ENCODE measurements around the gene VANGL1. TPM values are rescaled to one million over a fixed set of nuclear protein-coding genes. Genes with fewer than 3 reads are reported as not detected.

The VANGL1 gene
- total and polyA plus RNA-seq, 8 donors = 12.7 to 18.9 (median 14.9) TPM

GRCh38 chr1:115656461-115657077 is 14.8 kb downstream of the VANGL1 start:
- Histone ChIP-seq H3K27ac (no peak overlapping the region), H3K9me3 (no peaks in the 10 kb centered on the region), H3K4me3 (no peak overlapping the region), H3K27me3 (no peaks in the 10 kb centered on the region), H3K36me3 (peaks cover 0 to 14% of the 10 kb centered on the region in 2 donors), H3K4me1 (peaks cover 0 to 14% of the 10 kb centered on the region in 2 donors)
- no peak for TF ChIP-seq CTCF (IDR thresholded peaks at IDR 0.05)
- DNase-seq = no peak
- intact Hi-C loops (cut with DNase I) = no loop called here
- no peak for ATAC-seq

GRCh38 chr1:115658646-115659045 is 16.9 kb downstream of the VANGL1 start:
- no peak for DNase-seq
- H3K27ac ChIP-seq = no peak overlapping the region
- no peak for ATAC-seq
- peaks cover 0 to 14% of the 10 kb centered on the region in 2 donors for H3K4me1 ChIP-seq
- intact Hi-C loops (cut with DNase I) = no loop called here
- no peak overlapping the region for H3K4me3 ChIP-seq
- no peak for TF ChIP-seq CTCF (IDR thresholded peaks at IDR 0.05)
- peaks cover 0 to 13% of the 10 kb centered on the region in 2 donors for H3K36me3 ChIP-seq
- H3K27me3 ChIP-seq = no peaks in the 10 kb centered on the region
- no peaks in the 10 kb centered on the region for H3K9me3 ChIP-seq

DNA sequence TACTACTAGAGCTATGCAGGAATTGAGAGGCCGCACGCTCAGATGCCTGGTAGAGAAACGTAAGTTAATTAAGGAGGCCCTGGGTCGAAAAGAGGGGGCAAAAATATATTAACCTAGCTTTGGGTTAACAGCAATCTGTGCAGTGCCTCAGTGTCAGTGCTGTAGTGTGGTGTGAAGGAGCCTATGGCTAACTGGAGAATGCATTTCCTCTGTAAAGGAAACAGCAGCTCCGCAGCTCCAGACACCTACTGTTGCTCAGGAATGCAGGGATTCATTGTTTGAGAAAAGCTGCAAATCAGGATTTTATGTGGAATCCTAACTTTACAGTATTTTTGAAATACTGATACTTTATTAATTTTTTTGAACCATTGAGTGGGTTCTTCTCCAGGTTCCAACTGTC is 18.4 kb downstream of the VANGL1 start:
- Histone ChIP-seq H3K4me1 (peaks cover 0 to 7% of the 10 kb centered on the region in 2 donors), H3K36me3 (peaks cover 0 to 24% of the 10 kb centered on the region in 2 donors), H3K27ac (no peak overlapping the region), H3K4me3 (no peak overlapping the region), H3K9me3 (no peaks in the 10 kb centered on the region), H3K27me3 (no peaks in the 10 kb centered on the region)
- DNase-seq = no peak
- intact Hi-C loops (cut with DNase I) = no loop called here
- TF ChIP-seq CTCF (IDR thresholded peaks at IDR 0.05) = no peak
- ATAC-seq = no peak

GRCh38 chr1:115661157-115661556 is 19.4 kb downstream of the VANGL1 start:
- H3K4me1 ChIP-seq = no peaks in the 10 kb centered on the region
- no peak overlapping the region for H3K27ac ChIP-seq
- H3K36me3 ChIP-seq = peaks cover 0 to 27% of the 10 kb centered on the region in 2 donors
- H3K4me3 ChIP-seq = no peak overlapping the region
- intact Hi-C loops (cut with DNase I) = no loop called here
- DNase-seq (no peak), ATAC-seq (no peak)
- no peaks in the 10 kb centered on the region for H3K9me3 ChIP-seq
- H3K27me3 ChIP-seq = no peaks in the 10 kb centered on the region
- TF ChIP-seq CTCF (IDR thresholded peaks at IDR 0.05) = no peak

- Histone ChIP-seq H3K27ac (no peak overlapping the region), H3K36me3 (peaks cover 0 to 37% of the 10 kb centered on the region in 2 donors), H3K4me3 (no peak overlapping the region), H3K9me3 (no peaks in the 10 kb centered on the region), H3K4me1 (no peaks in the 10 kb centered on the region), H3K27me3 (no peaks in the 10 kb centered on the region)
- ATAC-seq = no peak
- DNase-seq = no peak
- intact Hi-C loops (cut with DNase I) = no loop called here
- TF ChIP-seq CTCF (IDR thresholded peaks at IDR 0.05) = no peak
Measured at GRCh38 chr1:115665319-115666096, 23.7 kb downstream of the VANGL1 start.

All from left lung (tissue), 10 donors.